Right lobe of liver (tissue), 4 donors: ENCODE measurements around the gene KL.

ENCODE experiments used
- POLR2A ChIP-seq: fragments of 450-650 bp; IDR thresholded peaks from one replicate; pipeline ENCODE4 v1.6.1; 2017; ENCODE audit warnings: antibody characterized with exemption, mild to moderate bottlenecking
- TF ChIP-seq, protein P1 (sequence below), 4 donors: fragments of 200-600 bp in 3 of 4; fragments of 450-650 bp in 1 of 4; IDR thresholded peaks; one replicate each; pipeline versions ENCODE4 v1.5.1 to v1.8.0; 2016 to 2022; ENCODE audit warnings: antibody characterized with exemption in 4 of 4, mild to moderate bottlenecking in 2 of 4
- donor health status: DM: no; HTN: no; CAD: no.
- donor health status: DM: no; HTN: no; CAD: no.
- donor health status: DM: no; HTN: yes; CAD: no.

- TF ChIP-seq, protein P1, sequence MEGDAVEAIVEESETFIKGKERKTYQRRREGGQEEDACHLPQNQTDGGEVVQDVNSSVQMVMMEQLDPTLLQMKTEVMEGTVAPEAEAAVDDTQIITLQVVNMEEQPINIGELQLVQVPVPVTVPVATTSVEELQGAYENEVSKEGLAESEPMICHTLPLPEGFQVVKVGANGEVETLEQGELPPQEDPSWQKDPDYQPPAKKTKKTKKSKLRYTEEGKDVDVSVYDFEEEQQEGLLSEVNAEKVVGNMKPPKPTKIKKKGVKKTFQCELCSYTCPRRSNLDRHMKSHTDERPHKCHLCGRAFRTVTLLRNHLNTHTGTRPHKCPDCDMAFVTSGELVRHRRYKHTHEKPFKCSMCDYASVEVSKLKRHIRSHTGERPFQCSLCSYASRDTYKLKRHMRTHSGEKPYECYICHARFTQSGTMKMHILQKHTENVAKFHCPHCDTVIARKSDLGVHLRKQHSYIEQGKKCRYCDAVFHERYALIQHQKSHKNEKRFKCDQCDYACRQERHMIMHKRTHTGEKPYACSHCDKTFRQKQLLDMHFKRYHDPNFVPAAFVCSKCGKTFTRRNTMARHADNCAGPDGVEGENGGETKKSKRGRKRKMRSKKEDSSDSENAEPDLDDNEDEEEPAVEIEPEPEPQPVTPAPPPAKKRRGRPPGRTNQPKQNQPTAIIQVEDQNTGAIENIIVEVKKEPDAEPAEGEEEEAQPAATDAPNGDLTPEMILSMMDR (IDR thresholded peaks at IDR 0.05): no peak
- TF ChIP-seq POLR2A: no peak
Observed at GRCh38 chr13:33096886-33097605, 80.8 kb downstream of the KL start.
